HCT116 (cell line): ENCODE results near the gene MSH4. TPM values are rescaled to one million over a fixed set of nuclear protein-coding genes. Genes with fewer than 3 reads are reported as not detected.
A peak's percentile ranks its signal among the peaks of the same experiment; 100 is the strongest.

Experiments
- ATAC-seq: fragments of 200-7000 bp; cut with Tn5 transposase; 2 replicates; pipeline ENCODE4 v1.9.1; 2020; ENCODE audit warnings: mild to moderate bottlenecking, moderate library complexity
- BruUV-seq: library from RNA; stranded (reverse); fragments of 400-500 nt; replicated peaks from 2 replicates; lab custom pipeline; 2021; lab: Mats Ljungman, UMichigan
- CTCF ChIA-PET: fragments of 300-600 bp; sonication (Branson Sonifier 250); formaldehyde crosslinking; loops from one replicate; lab custom pipeline; 2021; ENCODE audit warnings: antibody characterized with exemption; lab: Charles Lee
- POLR2A ChIA-PET: fragments of 300-600, 350-600 bp; sonication (Branson Sonifier 250); formaldehyde crosslinking; loops from one replicate; lab custom pipeline; 2021; ENCODE audit warnings: antibody characterized with exemption; lab: Charles Lee
- RAD21 ChIA-PET, 2 experiments: fragments of 300-600 bp; sonication (Branson Sonifier 250); formaldehyde crosslinking; loops; one replicate each; lab custom pipeline; 2023; ENCODE audit warnings: low total read pairs in 2 of 2; ENCODE audit not compliant: uncharacterized antibody in 2 of 2, unreplicated experiment in 2 of 2, low non-redundant PET in 1 of 2; lab: Charles Lee
- DNase-seq: peaks from one replicate; pipeline ENCODE4 v3.0.0-alpha.2; 2010; ENCODE audit warnings: low read depth, low spot score
- H2AFZ ChIP-seq: fragments of 200-600 bp; shearing (Covaris generic), sonication (generic); 2 replicates; pipeline ENCODE4 v1.6.1; 2017; ENCODE audit warnings: low read depth, mixed run types, mixed read lengths, antibody characterized with exemption, low read length; ENCODE audit not compliant: poor library complexity, severe bottlenecking
- H3K27ac ChIP-seq: 2 replicates; pipeline ENCODE4 v1.5.1; 2012; ENCODE audit warnings: low read depth, low read length
- H3K27me3 ChIP-seq: fragments of 200-600 bp; sonication (generic); 2 replicates; pipeline ENCODE4 v1.6.1; 2016; ENCODE audit warnings: mixed run types, low read length, mixed read lengths; ENCODE audit not compliant: insufficient read depth
- H3K36me3 ChIP-seq, 2 experiments: fragments of 200-500 bp in 1 of 2; fragments of 200-600 bp in 1 of 2; sonication (Bioruptor generic) in 1 of 2; sonication (generic) in 1 of 2; 2 replicates each; pipeline versions ENCODE4 v1.5.1 to v1.6.1; 2014 to 2016; ENCODE audit warnings: low read length in 2 of 2, inconsistent platforms in 1 of 2, mixed read lengths in 1 of 2, mixed run types in 1 of 2; ENCODE audit not compliant: insufficient read depth in 2 of 2, control insufficient read depth in 1 of 2
- H3K4me1 ChIP-seq, 2 experiments: fragments of 200-600 bp in 1 of 2; sonication (generic) in 1 of 2; 2 replicates each; pipeline versions ENCODE4 v1.5.1 to v1.6.1; 2012 to 2017; ENCODE audit warnings: low read length in 2 of 2, inconsistent platforms in 1 of 2, mild to moderate bottlenecking in 1 of 2, mixed read lengths in 1 of 2, mixed run types in 1 of 2, moderate library complexity in 1 of 2; ENCODE audit not compliant: insufficient read depth in 2 of 2, control insufficient read depth in 1 of 2
- H3K4me2 ChIP-seq: fragments of 200-600 bp; sonication (generic); 2 replicates; pipeline ENCODE4 v1.6.1; 2017; ENCODE audit warnings: mixed run types, low read length, mixed read lengths
- H3K4me3 ChIP-seq, 2 experiments: fragments of 200-600 bp in 1 of 2; sonication (generic) in 1 of 2; replicated peaks in 1 of 2; 2 replicates each; pipeline ENCODE4 v1.5.1; 2011 to 2016; ENCODE audit warnings: low read length in 2 of 2, control low read depth in 1 of 2, low read depth in 1 of 2, mild to moderate bottlenecking in 1 of 2, mixed read lengths in 1 of 2, mixed run types in 1 of 2
- H3K79me2 ChIP-seq: fragments of 200-600 bp; sonication (generic); 2 replicates; pipeline ENCODE4 v1.6.1; 2017; ENCODE audit warnings: mild to moderate bottlenecking, mixed run types, low read length, moderate library complexity, mixed read lengths; ENCODE audit not compliant: insufficient read depth
- H3K9ac ChIP-seq: fragments of 200-600 bp; sonication (generic); 2 replicates; pipeline ENCODE4 v1.6.1; 2016; ENCODE audit warnings: low read length, mixed read lengths
- H3K9me2 ChIP-seq: fragments of 200-600 bp; sonication (generic), shearing (Covaris generic); 2 replicates; pipeline ENCODE4 v1.6.1; 2017; ENCODE audit warnings: mixed run types, mild to moderate bottlenecking, moderate library complexity; ENCODE audit not compliant: insufficient read depth
- H3K9me3 ChIP-seq, 2 experiments: fragments of 200-500 bp in 1 of 2; fragments of 200-600 bp in 1 of 2; sonication (Bioruptor generic) in 1 of 2; sonication (generic) in 1 of 2; 2 replicates each; pipeline ENCODE4 v1.6.1; 2014 to 2017; ENCODE audit warnings: low read length in 2 of 2, mixed read lengths in 2 of 2, inconsistent platforms in 1 of 2, low read depth in 1 of 2, mild to moderate bottlenecking in 1 of 2, mixed run types in 1 of 2, moderate library complexity in 1 of 2; ENCODE audit not compliant: control insufficient read depth in 1 of 2, insufficient read depth in 1 of 2
- H4K20me1 ChIP-seq: fragments of 200-600 bp; sonication (generic), shearing (Covaris generic); 2 replicates; pipeline ENCODE4 v1.6.1; 2017; ENCODE audit warnings: mixed run types, mild to moderate bottlenecking, moderate library complexity; ENCODE audit not compliant: insufficient read depth
- CBX3 ChIP-seq: IDR thresholded peaks from 2 replicates; pipeline ENCODE4 v1.6.1; 2012; ENCODE audit warnings: low read depth
- FOSL1 ChIP-seq: IDR thresholded peaks from 2 replicates; pipeline ENCODE4 v1.6.1; 2012; ENCODE audit warnings: low read depth
- POLR2AphosphoS5 ChIP-seq: IDR thresholded peaks from 2 replicates; pipeline ENCODE4 v1.6.1; 2011; ENCODE audit warnings: mild to moderate bottlenecking, low read depth, low read length, moderate library complexity
- SIN3A ChIP-seq: IDR thresholded peaks from 2 replicates; pipeline ENCODE4 v1.6.1; 2012; ENCODE audit warnings: low read depth
- SP1 ChIP-seq: IDR thresholded peaks from 2 replicates; pipeline ENCODE4 v1.6.1; 2012; ENCODE audit warnings: low read depth
- SRF ChIP-seq: IDR thresholded peaks from 2 replicates; pipeline ENCODE4 v1.6.1; 2012; ENCODE audit warnings: low read depth
- YY1 ChIP-seq: IDR thresholded peaks from 2 replicates; pipeline ENCODE4 v1.6.1; 2011; ENCODE audit warnings: low read length, low read depth, moderate library complexity, mild to moderate bottlenecking; ENCODE audit not compliant: insufficient replicate concordance; ENCODE audit errors: extremely low read depth
- intact Hi-C: fragments of 100-400 bp; cut with micrococcal nuclease; formaldehyde crosslinking; loops from 2 replicates; pipeline ENCODE4 v1.10.0; 2022
- total RNA-seq: library from RNA; stranded (reverse); gene quantifications from one replicate; pipeline ENCODE4 v1.2.1, GENCODE V29; 2021; ENCODE audit not compliant: unreplicated experiment
- TF ChIP-seq, protein P1 (sequence below): IDR thresholded peaks from 2 replicates; pipeline ENCODE4 v1.6.1; 2011; ENCODE audit warnings: mild to moderate bottlenecking, low read length, moderate library complexity; ENCODE audit not compliant: insufficient replicate concordance; ENCODE audit errors: extremely low read depth
- TF ChIP-seq, protein P2 (sequence below): IDR thresholded peaks from 2 replicates; pipeline ENCODE4 v1.6.1; 2012

Gene MSH4
- total RNA-seq, 1 experiment from 2014 or later = 1.7 TPM

DNA sequence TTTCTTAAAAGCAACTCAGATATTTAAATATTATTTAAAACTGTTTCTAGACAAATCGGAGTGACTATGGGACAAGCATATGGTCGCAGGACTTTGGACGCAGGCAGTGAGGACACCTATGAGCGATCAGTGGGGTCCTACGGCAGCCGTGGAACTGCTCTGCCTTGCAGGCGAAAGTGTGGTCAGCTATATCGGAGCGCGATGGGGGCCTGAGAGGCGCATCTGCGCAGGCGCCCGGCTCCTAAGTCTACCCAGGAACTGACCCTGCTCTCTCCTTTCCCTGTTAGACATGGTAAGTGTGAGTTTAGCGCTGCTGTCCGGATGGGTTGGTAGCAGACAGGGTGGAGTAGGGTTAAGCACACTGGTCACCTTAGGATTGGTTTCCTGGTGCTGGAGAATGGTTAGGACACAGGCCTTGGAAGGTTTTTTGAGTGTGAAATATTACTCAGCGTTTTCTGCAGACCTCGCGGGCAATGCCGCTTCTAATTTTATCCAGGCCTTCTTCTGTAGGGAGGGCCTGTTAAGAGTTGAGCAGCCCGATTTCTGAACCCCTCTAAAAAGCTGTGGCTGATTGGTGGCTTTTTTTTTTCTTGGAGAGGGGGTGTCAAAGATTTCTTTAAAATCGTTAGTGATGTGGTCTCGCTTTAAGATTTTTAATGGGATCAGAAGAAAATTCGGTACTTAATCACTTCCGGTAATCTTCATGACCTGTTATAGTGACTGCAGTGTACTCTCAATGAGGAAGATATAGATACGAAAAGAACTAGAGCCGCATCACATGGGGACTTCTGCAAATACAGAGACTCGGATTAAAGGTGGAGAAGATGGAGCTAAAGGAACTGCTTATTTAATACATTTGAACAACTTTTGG lies 10.5 kb upstream of the MSH4 start, which contains the start of gene RABGGTB (continued):
- TF ChIP-seq, protein P1, sequence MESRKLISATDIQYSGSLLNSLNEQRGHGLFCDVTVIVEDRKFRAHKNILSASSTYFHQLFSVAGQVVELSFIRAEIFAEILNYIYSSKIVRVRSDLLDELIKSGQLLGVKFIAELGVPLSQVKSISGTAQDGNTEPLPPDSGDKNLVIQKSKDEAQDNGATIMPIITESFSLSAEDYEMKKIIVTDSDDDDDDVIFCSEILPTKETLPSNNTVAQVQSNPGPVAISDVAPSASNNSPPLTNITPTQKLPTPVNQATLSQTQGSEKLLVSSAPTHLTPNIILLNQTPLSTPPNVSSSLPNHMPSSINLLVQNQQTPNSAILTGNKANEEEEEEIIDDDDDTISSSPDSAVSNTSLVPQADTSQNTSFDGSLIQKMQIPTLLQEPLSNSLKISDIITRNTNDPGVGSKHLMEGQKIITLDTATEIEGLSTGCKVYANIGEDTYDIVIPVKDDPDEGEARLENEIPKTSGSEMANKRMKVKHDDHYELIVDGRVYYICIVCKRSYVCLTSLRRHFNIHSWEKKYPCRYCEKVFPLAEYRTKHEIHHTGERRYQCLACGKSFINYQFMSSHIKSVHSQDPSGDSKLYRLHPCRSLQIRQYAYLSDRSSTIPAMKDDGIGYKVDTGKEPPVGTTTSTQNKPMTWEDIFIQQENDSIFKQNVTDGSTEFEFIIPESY = peak; percentile 54
- peak; percentile 72 for TF ChIP-seq YY1
- TF ChIP-seq CBX3 = no peak; the same call in 1 of the 2 replicates
- no peak for TF ChIP-seq FOSL1
- TF ChIP-seq SP1 = peak; percentile 61; the same call in 1 of the 2 replicates
- TF ChIP-seq, protein P2, sequence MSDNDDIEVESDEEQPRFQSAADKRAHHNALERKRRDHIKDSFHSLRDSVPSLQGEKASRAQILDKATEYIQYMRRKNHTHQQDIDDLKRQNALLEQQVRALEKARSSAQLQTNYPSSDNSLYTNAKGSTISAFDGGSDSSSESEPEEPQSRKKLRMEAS = peak; percentile 100
- TF ChIP-seq, all 23 proteins: peak for 10

DNA sequence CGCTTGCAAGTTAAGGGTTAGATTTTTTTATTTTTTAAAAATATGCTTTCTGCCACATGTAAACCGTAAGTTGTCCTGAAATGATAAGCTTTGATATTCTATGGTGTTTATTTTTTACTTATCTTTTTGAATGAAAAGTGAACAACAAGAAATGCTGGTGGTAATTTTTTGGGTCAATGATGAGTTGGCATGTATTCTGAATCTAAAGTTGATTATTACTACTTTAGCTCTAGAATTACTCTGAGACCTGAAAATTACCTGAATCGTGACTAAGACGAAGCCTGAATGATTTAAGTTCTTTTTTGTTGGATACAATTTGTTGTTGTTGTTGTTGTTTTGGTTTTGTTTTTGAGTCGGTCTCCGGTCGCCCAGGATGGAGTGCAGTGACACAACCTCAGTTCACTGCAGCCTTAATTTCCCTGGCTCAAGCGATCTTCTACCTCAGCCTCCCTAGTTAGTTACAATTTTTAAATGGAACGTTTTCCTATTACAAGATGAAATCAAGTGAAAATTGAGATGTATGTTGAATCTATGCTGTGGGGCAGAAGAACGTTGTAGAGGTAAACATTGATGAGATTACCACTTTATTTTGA lies 9.7 kb upstream of the MSH4 start:
- Histone ChIP-seq H3K4me2 (peak overlapping the region; percentile 81), H3K9me3 (no peaks in the 10 kb centered on the region), H3K9me2 (no peaks in the 10 kb centered on the region), H3K79me2 (peaks cover 60% of the 10 kb centered on the region), H2AFZ (no peak overlapping the region), H3K4me3 (peak overlapping the region; percentile 67 to 78), H3K27ac (peak overlapping the region; percentile 97), H3K4me1 (peaks cover 7 to 49% of the 10 kb centered on the region in 2 experiments; a peak in 3 of 4 replicates), H4K20me1 (peaks cover 38% of the 10 kb centered on the region), H3K9ac (peak overlapping the region; percentile 78), H3K27me3 (no peaks in the 10 kb centered on the region), H3K36me3 (peaks cover 32 to 55% of the 10 kb centered on the region in 2 experiments)
- ChIA-PET CTCF (no interaction called here), POLR2A (interaction anchor here (2.0 kb wide), 1 partner anchor 23 kb away, joined by 6 read pairs; no protein-coding TSS in a partner anchor), RAD21 (no interaction called here)
- DNase-seq = no peak
- no peak for ATAC-seq
- intact Hi-C loops = loop anchor here (2.0 to 5.0 kb wide), 2 partner anchors 114 to 155 kb away; no protein-coding TSS in a partner anchor
- BruUV-seq = no TSS peak
- TF ChIP-seq POLR2AphosphoS5 (peak; percentile 5; the same call in 1 of the 2 replicates), SIN3A (peak; percentile 4; the same call in 1 of the 2 replicates), SRF (no peak)
